Measurements from ENCODE around the gene HNRNPH2. TPM values are rescaled to one million over a fixed set of nuclear protein-coding genes. Genes with fewer than 3 reads are reported as not detected.

HNRNPH2 gene
- total and polyA plus RNA-seq, 9 of the 15 experiments (the other 6 are each of a cell fraction or from before 2014, with no cell fraction given), result 40.0 to 130 (median 60.3) TPM

GRCh38 chrX:101407748-101408531 lies at the start of gene HNRNPH2, which contains the start of gene GLA (continued):
- TF ChIP-seq, protein P1, sequence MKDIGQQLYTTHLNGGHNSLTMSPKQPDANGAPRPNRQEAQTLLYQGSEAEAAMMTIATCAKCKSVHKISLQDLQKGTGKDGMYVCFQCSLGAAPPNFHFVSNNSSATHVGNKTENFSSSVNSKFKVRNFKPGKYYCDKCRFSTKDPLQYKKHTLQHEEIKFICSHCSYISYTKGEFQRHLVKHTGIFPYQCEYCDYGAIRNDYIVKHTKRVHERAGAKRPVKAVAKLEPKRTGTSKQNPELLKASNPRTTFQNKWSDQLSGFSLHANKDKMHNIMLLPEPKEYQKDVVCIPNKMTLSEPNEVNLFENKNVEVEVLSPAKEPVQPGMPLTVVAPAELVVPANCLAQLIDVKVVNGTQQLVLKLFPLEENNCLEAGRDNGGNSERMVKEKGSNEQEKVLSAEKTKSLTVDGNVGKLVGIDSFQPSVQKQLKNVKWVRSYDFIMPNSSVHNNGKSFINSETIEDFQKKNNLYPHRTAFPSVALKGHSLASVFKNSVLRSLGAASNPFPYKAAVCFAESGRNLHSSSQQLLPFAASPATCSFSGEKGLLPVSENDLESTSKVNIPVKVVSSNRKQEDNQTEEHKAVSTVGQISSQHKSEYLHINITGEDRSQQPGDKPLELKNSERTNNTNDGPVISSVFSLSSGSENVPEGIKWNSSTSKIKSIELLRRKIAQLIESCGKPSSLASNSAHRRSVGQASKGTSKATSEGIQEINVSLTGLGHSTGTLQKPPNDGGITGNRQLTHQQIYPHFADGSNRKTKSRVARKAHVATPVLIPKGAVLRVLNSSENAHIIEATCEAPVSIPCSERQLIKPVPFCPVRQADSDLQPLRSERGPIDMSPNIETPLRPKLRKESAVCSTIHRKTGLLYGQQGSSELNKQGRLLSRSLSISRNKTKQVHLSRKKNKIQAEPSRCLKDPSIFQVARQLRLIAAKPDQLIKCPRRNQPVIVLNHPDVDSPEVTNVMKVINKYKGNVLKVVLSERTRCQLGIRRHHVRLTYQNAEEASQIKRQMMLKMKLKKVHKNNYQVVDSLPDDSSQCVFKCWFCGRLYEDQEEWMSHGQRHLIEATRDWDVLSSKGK (CRISPR knock-in tag; IDR thresholded peaks at IDR 0.05), result no peak
- no peak for TF ChIP-seq SMARCA5 (IDR thresholded peaks at IDR 0.05)

DNA sequence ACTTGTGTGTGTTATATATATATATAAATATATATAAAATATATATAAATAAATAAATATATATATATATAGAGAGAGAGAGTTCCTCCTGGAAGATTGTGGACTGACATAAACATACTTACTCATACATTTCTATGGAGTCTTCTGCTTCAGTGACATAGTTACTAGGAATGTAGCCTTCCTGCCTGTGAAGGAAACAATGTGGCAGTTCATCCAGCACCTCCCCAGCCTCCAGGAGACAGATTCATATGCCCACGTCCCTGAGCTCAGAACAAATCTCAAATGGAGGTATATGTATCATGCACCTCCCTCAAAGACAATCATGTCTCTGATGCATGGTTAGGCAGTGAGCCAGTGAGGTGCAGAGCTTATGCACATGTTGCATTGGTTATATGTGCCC lies 48.1 kb upstream of the HNRNPH2 start:
- no peak overlapping the region for H2AFZ ChIP-seq (ENCODE audit: low read depth, low read length)
- ATAC-seq (no peak), FAIRE-seq (no peak), DNase-seq (ENCODE audit: extremely low read depth in 1 of 4, low spot score in 3 of 4) (no peak)
- peaks cover 64% of the 10 kb centered on the region; the same call in 2 of the 3 replicates for H3K36me3 ChIP-seq (ENCODE audit: control insufficient read depth, insufficient read depth, low read length)
- TF ChIP-seq BRF1 (IDR thresholded peaks at IDR 0.05; ENCODE audit: borderline replicate concordance, extremely low read depth, insufficient read length) (no peak), NR3C1 (CRISPR knock-in tag; IDR thresholded peaks at IDR 0.05) (no peak), BCOR (IDR thresholded peaks at IDR 0.05) (no peak), ILK (tag; IDR thresholded peaks at IDR 0.05; ENCODE audit: borderline replicate concordance, low read depth) (no peak), ZNF175 (CRISPR knock-in tag; IDR thresholded peaks at IDR 0.05; ENCODE audit: low read depth) (no peak), SMARCA5 (IDR thresholded peaks at IDR 0.05) (no peak), SP1 (CRISPR knock-in tag; IDR thresholded peaks at IDR 0.05) (no peak), RBBP5 (IDR thresholded peaks at IDR 0.05; ENCODE audit: borderline replicate concordance, insufficient read depth, low read length, poor library complexity, severe bottlenecking) (no peak), NFATC3 (IDR thresholded peaks at IDR 0.05) (no peak)
- TF ChIP-seq, protein P2, sequence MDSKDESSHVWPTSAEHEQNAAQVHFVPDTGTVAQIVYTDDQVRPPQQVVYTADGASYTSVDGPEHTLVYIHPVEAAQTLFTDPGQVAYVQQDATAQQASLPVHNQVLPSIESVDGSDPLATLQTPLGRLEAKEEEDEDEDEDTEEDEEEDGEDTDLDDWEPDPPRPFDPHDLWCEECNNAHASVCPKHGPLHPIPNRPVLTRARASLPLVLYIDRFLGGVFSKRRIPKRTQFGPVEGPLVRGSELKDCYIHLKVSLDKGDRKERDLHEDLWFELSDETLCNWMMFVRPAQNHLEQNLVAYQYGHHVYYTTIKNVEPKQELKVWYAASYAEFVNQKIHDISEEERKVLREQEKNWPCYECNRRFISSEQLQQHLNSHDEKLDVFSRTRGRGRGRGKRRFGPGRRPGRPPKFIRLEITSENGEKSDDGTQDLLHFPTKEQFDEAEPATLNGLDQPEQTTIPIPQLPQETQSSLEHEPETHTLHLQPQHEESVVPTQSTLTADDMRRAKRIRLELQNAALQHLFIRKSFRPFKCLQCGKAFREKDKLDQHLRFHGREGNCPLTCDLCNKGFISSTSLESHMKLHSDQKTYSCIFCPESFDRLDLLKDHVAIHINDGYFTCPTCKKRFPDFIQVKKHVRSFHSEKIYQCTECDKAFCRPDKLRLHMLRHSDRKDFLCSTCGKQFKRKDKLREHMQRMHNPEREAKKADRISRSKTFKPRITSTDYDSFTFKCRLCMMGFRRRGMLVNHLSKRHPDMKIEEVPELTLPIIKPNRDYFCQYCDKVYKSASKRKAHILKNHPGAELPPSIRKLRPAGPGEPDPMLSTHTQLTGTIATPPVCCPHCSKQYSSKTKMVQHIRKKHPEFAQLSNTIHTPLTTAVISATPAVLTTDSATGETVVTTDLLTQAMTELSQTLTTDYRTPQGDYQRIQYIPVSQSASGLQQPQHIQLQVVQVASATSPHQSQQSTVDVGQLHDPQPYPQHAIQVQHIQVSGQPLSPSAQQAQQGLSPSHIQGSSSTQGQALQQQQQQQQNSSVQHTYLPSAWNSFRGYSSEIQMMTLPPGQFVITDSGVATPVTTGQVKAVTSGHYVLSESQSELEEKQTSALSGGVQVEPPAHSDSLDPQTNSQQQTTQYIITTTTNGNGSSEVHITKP (IDR thresholded peaks at IDR 0.05; ENCODE audit: partially characterized antibody), result no peak
- H3K27ac ChIP-seq (ENCODE audit: extremely low read depth, low read depth, low read length), result no peak overlapping the region
- no peak overlapping the region for H3K4me2 ChIP-seq (ENCODE audit: insufficient read depth, low read length)
- intact Hi-C loops (cut with micrococcal nuclease) (no loop called here), in situ Hi-C loops (cut with MboI) (no loop called here)
- 83% methylated on average over 1 of the region's 1 CpG for WGBS (ENCODE audit: insufficient coverage, low coverage, missing lambda C conversion rate)
- no TSS peak for BruUV-seq (replicated peaks)
- H3K79me2 ChIP-seq (ENCODE audit: control insufficient read depth, insufficient read depth, low read length), result no peaks in the 10 kb centered on the region
- no peaks in the 10 kb centered on the region for H3K9me1 ChIP-seq (ENCODE audit: control insufficient read depth, insufficient read depth, low read length)
- no peaks in the 10 kb centered on the region for H3K9me3 ChIP-seq (replicated peaks; ENCODE audit: control insufficient read depth, insufficient read depth, low read depth, low read length)
- no peaks in the 10 kb centered on the region for H3K27me3 ChIP-seq (ENCODE audit: control insufficient read depth in 2 of 2, insufficient read depth in 2 of 2, low read length in 2 of 2)
- no peaks in the 10 kb centered on the region for H4K20me1 ChIP-seq (replicated peaks; ENCODE audit: control insufficient read depth, insufficient read depth, low read length)
- POLR2A ChIA-PET, result interaction anchor here (1.7 kb wide), 1 partner anchor 11 kb away, joined by 3 read pairs; the partner anchor contains the start of gene TIMM8A
- no peak overlapping the region for H3K4me3 ChIP-seq
- CTCF ChIA-PET (ENCODE audit: low intra/inter-chr PET ratio), result no interaction called here
- peaks cover 0 to 4% of the 10 kb centered on the region in 2 experiments; a peak in 3 of 5 replicates for H3K4me1 ChIP-seq (replicated peaks in 1 of 2; ENCODE audit: control insufficient read depth in 2 of 2, insufficient read depth in 2 of 2, low read length in 2 of 2)
- H3K9ac ChIP-seq (ENCODE audit: insufficient read depth in 1 of 2, low read depth in 2 of 2, low read length in 2 of 2), result no peak overlapping the region

Measured in K562 (cell line).